ENCODE data around the gene PPP1R16B.

GRCh38 chr20:38890497-38890818, 85.0 kb downstream of the PPP1R16B start:
- TF ChIP-seq CTCF (IDR thresholded peaks at IDR 0.05) (no peak), POLR2A (IDR thresholded peaks at IDR 0.05) (no peak)

All from heart left ventricle (tissue), 13 donors.